Stimulated activated CD8-positive, alpha-beta memory T cell treated with anti-CD3 and anti-CD28 coated beads, Interleukin-12 subunit alpha, Interleukin-12 subunit beta, amount 100 ng/mL, for 4 hours (primary cell): ENCODE measurements around the gene THADA.
"Not testable (repeated sequence)": the region's sequence is repeated elsewhere in the genome, so short reads cannot be mapped to it uniquely, and the experiment has no call there.

Experiments used
- DNase-seq: peaks from one replicate; pipeline ENCODE4 v3.0.0-alpha.2; 2020; ENCODE audit warnings: low read depth

THADA gene

GRCh38 chr2:43594875-43595274 lies 963 bp downstream of the THADA start:
- DNase-seq: no peak

- DNase-seq: no peak
Measured at GRCh38 chr2:43593254-43593653, 2.6 kb downstream of the THADA start.

- no peak for DNase-seq
Measured at GRCh38 chr2:43592443-43592842, 3.4 kb downstream of the THADA start.

- DNase-seq: no peak
Measured at GRCh38 chr2:43585708-43586107, 10.1 kb downstream of the THADA start.

GRCh38 chr2:43579275-43579981 lies 16.4 kb downstream of the THADA start:
- DNase-seq: no peak

GRCh38 chr2:43576981-43577892 lies 18.6 kb downstream of the THADA start:
- DNase-seq: no peak

GRCh38 chr2:43572244-43572643 lies 23.6 kb downstream of the THADA start:
- no peak for DNase-seq

GRCh38 chr2:43569921-43570320 lies 25.9 kb downstream of the THADA start:
- DNase-seq: no peak

GRCh38 chr2:43568228-43568627 lies 27.6 kb downstream of the THADA start:
- no peak for DNase-seq

GRCh38 chr2:43566461-43566729 lies 29.4 kb downstream of the THADA start:
- DNase-seq: no peak

- no peak for DNase-seq
Measured at GRCh38 chr2:43563679-43564078, 32.2 kb downstream of the THADA start.

GRCh38 chr2:43560231-43560547 lies 35.6 kb downstream of the THADA start:
- no peak for DNase-seq

- no peak for DNase-seq
Measured at GRCh38 chr2:43559391-43560230, 36.2 kb downstream of the THADA start.

GRCh38 chr2:43557196-43557595 lies 38.6 kb downstream of the THADA start:
- no peak for DNase-seq

GRCh38 chr2:43556256-43556655 lies 39.6 kb downstream of the THADA start:
- DNase-seq: no peak

GRCh38 chr2:43553341-43553855 lies 42.4 kb downstream of the THADA start:
- DNase-seq: no peak

- no peak for DNase-seq
Measured at GRCh38 chr2:43551990-43552389, 43.8 kb downstream of the THADA start.

- not testable (repeated sequence) for DNase-seq
Measured at GRCh38 chr2:43548381-43548780, 47.5 kb downstream of the THADA start.

- DNase-seq: no peak
Measured at GRCh38 chr2:43542285-43542933, 53.4 kb downstream of the THADA start.

- DNase-seq: no peak
Measured at GRCh38 chr2:43541165-43541564, 54.7 kb downstream of the THADA start.

GRCh38 chr2:43540021-43540779 lies 55.6 kb downstream of the THADA start:
- no peak for DNase-seq
